Measurements from ENCODE around the gene AIDA. TPM values are rescaled to one million over a fixed set of nuclear protein-coding genes. Genes with fewer than 3 reads are reported as not detected.

AIDA gene
- total RNA-seq, 1 experiment from 2014 or later: 92.8 TPM

GRCh38 chr1:222654849-222655248 is 57.4 kb downstream of the AIDA start:
- no peak for DNase-seq
- H3K18ac ChIP-seq (ENCODE audit: insufficient read length, low read depth, low read length): no peak overlapping the region
- no peaks in the 10 kb centered on the region for H3K79me2 ChIP-seq (ENCODE audit: insufficient read depth, low read length)
- H3K79me1 ChIP-seq (ENCODE audit: insufficient read depth, low read depth, low read length, poor library complexity, severe bottlenecking): no peaks in the 10 kb centered on the region
- no peak overlapping the region for H2BK15ac ChIP-seq (ENCODE audit: low read depth, low read length)
- no peak overlapping the region for H2BK20ac ChIP-seq (ENCODE audit: low read depth, low read length, poor library complexity, severe bottlenecking)
- H3K56ac ChIP-seq (ENCODE audit: insufficient read length, low read depth, low read length): no peak overlapping the region
- H3K9ac ChIP-seq (ENCODE audit: extremely low read depth, insufficient read length, low read length): no peak overlapping the region
- Mint-ChIP-seq H3K9me3 (no peaks in the 10 kb centered on the region), H3K27ac (no peak overlapping the region), H3K4me3 (no peak overlapping the region), H3K4me1 (no peaks in the 10 kb centered on the region), H3K27me3 (ENCODE audit: low read depth) (no peaks in the 10 kb centered on the region), H3K36me3 (ENCODE audit: insufficient read depth in 1 of 3, low read depth in 3 of 3) (peaks cover 31 to 91% (median 85%) of the 10 kb centered on the region in 3 experiments; a peak in 6 of 7 replicates)
- H3K27ac ChIP-seq (ENCODE audit: insufficient read length, low read depth, low read length): no peak overlapping the region
- H3K27me3 ChIP-seq (ENCODE audit: insufficient read depth, low read length): no peaks in the 10 kb centered on the region
- no peak overlapping the region for H2BK12ac ChIP-seq (ENCODE audit: insufficient read length, low read depth, low read length)
- no peak overlapping the region for H2BK5ac ChIP-seq (ENCODE audit: insufficient read length, low read length)
- WGBS (ENCODE audit: extremely low coverage, insufficient read length, low lambda C conversion rate): no CpG with 5 or more reads among the region's 5 CpGs
- no peaks in the 10 kb centered on the region for H3K23me2 ChIP-seq (ENCODE audit: insufficient read length, low read depth, low read length, poor library complexity, severe bottlenecking)
- H4K8ac ChIP-seq (replicated peaks; ENCODE audit: insufficient read length, low read depth, low read length): no peak overlapping the region
- H3K4ac ChIP-seq (ENCODE audit: low read depth, low read length): no peak overlapping the region
- H2BK120ac ChIP-seq (ENCODE audit: low read depth, low read length, poor library complexity, severe bottlenecking): no peak overlapping the region
- no peak overlapping the region for H4K91ac ChIP-seq (ENCODE audit: insufficient read length, low read depth, low read length)
- H3K9me3 ChIP-seq (ENCODE audit: control insufficient read depth, low read depth, low read length): no peaks in the 10 kb centered on the region
- no peaks in the 10 kb centered on the region for H4K20me1 ChIP-seq (ENCODE audit: control insufficient read depth, insufficient read depth, insufficient read length)
- no peak overlapping the region for H3K23ac ChIP-seq (ENCODE audit: insufficient read length, low read depth, low read length)
- H3K4me2 ChIP-seq (ENCODE audit: insufficient read depth, insufficient read length, low read length): no peak overlapping the region
- no peak overlapping the region for H3T11ph ChIP-seq (ENCODE audit: low read length)
- H2AFZ ChIP-seq (ENCODE audit: low read length): no peak overlapping the region
- no peak overlapping the region for H2AK5ac ChIP-seq (ENCODE audit: insufficient read length, low read length)
- TF ChIP-seq, protein P1, sequence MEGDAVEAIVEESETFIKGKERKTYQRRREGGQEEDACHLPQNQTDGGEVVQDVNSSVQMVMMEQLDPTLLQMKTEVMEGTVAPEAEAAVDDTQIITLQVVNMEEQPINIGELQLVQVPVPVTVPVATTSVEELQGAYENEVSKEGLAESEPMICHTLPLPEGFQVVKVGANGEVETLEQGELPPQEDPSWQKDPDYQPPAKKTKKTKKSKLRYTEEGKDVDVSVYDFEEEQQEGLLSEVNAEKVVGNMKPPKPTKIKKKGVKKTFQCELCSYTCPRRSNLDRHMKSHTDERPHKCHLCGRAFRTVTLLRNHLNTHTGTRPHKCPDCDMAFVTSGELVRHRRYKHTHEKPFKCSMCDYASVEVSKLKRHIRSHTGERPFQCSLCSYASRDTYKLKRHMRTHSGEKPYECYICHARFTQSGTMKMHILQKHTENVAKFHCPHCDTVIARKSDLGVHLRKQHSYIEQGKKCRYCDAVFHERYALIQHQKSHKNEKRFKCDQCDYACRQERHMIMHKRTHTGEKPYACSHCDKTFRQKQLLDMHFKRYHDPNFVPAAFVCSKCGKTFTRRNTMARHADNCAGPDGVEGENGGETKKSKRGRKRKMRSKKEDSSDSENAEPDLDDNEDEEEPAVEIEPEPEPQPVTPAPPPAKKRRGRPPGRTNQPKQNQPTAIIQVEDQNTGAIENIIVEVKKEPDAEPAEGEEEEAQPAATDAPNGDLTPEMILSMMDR (conservative IDR thresholded peaks at IDR 0.05): no peak
- H3K14ac ChIP-seq (ENCODE audit: insufficient read depth, low read length): no peak overlapping the region
- H3K4me1 ChIP-seq (ENCODE audit: insufficient read depth, low read length): no peaks in the 10 kb centered on the region
- no peak overlapping the region for H4K5ac ChIP-seq (ENCODE audit: insufficient read length, low read depth, low read length)

All from H9 (cell line).